HG03108 (cell line): ENCODE measurements around the gene UQCRQ.
"Not testable (repeated sequence)": the region's sequence is repeated elsewhere in the genome, so short reads cannot be mapped to it uniquely, and the experiment has no call there.

Experiments used
- ATAC-seq: cut with Tn5 transposase; IDR thresholded peaks from one replicate; pipeline ENCODE4 v1.9.1; 2021; ENCODE audit warnings: moderate library complexity; ENCODE audit not compliant: unreplicated experiment

UQCRQ gene

GRCh38 chr5:132831095-132831860, 35.2 kb upstream of the UQCRQ start:
- ATAC-seq: no peak

- no peak for ATAC-seq
Measured at GRCh38 chr5:132832612-132833011, 33.8 kb upstream of the UQCRQ start.

GRCh38 chr5:132834057-132834456, 32.4 kb upstream of the UQCRQ start:
- ATAC-seq: no peak

- ATAC-seq: no peak
Measured at GRCh38 chr5:132836852-132837251, 29.6 kb upstream of the UQCRQ start.

- ATAC-seq: no peak
Measured at GRCh38 chr5:132837868-132838267, 28.6 kb upstream of the UQCRQ start.

GRCh38 chr5:132838516-132839282, 27.7 kb upstream of the UQCRQ start:
- no peak for ATAC-seq

- ATAC-seq: no peak
Measured at GRCh38 chr5:132839426-132840301, 26.8 kb upstream of the UQCRQ start.

GRCh38 chr5:132840313-132840712, 26.1 kb upstream of the UQCRQ start:
- no peak for ATAC-seq

- no peak for ATAC-seq
Measured at GRCh38 chr5:132840896-132841295, 25.5 kb upstream of the UQCRQ start.

GRCh38 chr5:132841305-132841704, 25.1 kb upstream of the UQCRQ start:
- ATAC-seq: no peak

- no peak for ATAC-seq
Measured at GRCh38 chr5:132848270-132848669, 18.2 kb upstream of the UQCRQ start.

- ATAC-seq: no peak
Measured at GRCh38 chr5:132849347-132849746, 17.1 kb upstream of the UQCRQ start.

- no peak for ATAC-seq
Measured at GRCh38 chr5:132850066-132850465, 16.4 kb upstream of the UQCRQ start.

- ATAC-seq: no peak
Measured at GRCh38 chr5:132853323-132853722, 13.1 kb upstream of the UQCRQ start.

- no peak for ATAC-seq
Measured at GRCh38 chr5:132853790-132854189, 12.7 kb upstream of the UQCRQ start.

- no peak for ATAC-seq
Measured at GRCh38 chr5:132854301-132854700, 12.1 kb upstream of the UQCRQ start.

GRCh38 chr5:132854992-132855391, 11.4 kb upstream of the UQCRQ start:
- not testable (repeated sequence) for ATAC-seq

GRCh38 chr5:132856011-132856410, 10.4 kb upstream of the UQCRQ start:
- no peak for ATAC-seq

GRCh38 chr5:132859889-132860437, 6.5 kb upstream of the UQCRQ start:
- no peak for ATAC-seq

GRCh38 chr5:132860742-132861141, 5.7 kb upstream of the UQCRQ start:
- no peak for ATAC-seq
